K562 (cell line): ENCODE data around the gene DIPK1A. TPM values are rescaled to one million over a fixed set of nuclear protein-coding genes. Genes with fewer than 3 reads are reported as not detected.

ENCODE experiments used
- ATAC-seq: fragments of 200-7000 bp; cut with Tn5 transposase; 3 replicates; pipeline ENCODE4 v1.9.1; 2020; ENCODE audit warnings: moderate library complexity
- BruUV-seq: library from RNA; stranded (reverse); fragments of 400-500 nt; replicated peaks from 2 replicates; lab custom pipeline; 2021; lab: Mats Ljungman, UMichigan
- CTCF ChIA-PET: fragments of 300-600 bp; formaldehyde crosslinking; extraction: SDS; loops from one replicate; lab custom pipeline; 2021; ENCODE audit warnings: low intra/inter-chr PET ratio; lab: Yijun Ruan, JAX
- POLR2A ChIA-PET: fragments of 300-600, 350-650 bp; sonication (Branson Sonifier 250); formaldehyde crosslinking; extraction: SDS; loops from one replicate; lab custom pipeline; 2021; ENCODE audit warnings: antibody characterized with exemption, inconsistent platforms; lab: Yijun Ruan, JAX
- DNase-seq, 4 experiments: peaks; one replicate each; pipeline versions ENCODE4 v3.0.0 to v3.0.0-alpha.2; 2011 to 2018; ENCODE audit warnings: low spot score in 3 of 4, mixed read lengths in 3 of 4; ENCODE audit errors: extremely low read depth in 1 of 4
- FAIRE-seq: peaks from 2 replicates; lab custom pipeline; 2011; peaks lifted over from hg19 to GRCh38; lab: Jason Lieb, UNC
- H2AFZ ChIP-seq: 2 replicates; pipeline ENCODE4 v1.6.0; 2011; ENCODE audit warnings: low read depth, low read length, control low read depth, inconsistent platforms
- H3K27ac ChIP-seq: fragments of 200-600 bp; 3 replicates; pipeline ENCODE4 v1.8.0; 2011; ENCODE audit warnings: low read depth, mild to moderate bottlenecking, control low read depth, inconsistent platforms, low read length, moderate library complexity, mixed read lengths; ENCODE audit errors: extremely low read depth
- H3K27me3 ChIP-seq, 2 experiments: fragments of 300-600 bp in 1 of 2; 2 replicates in 1 of 2; 3 replicates in 1 of 2; pipeline versions ENCODE4 v1.6.0 to v1.8.0; 2011; ENCODE audit warnings: inconsistent platforms in 2 of 2, low read length in 2 of 2, mild to moderate bottlenecking in 1 of 2, mixed read lengths in 1 of 2, moderate library complexity in 1 of 2; ENCODE audit not compliant: control insufficient read depth in 2 of 2, insufficient read depth in 2 of 2
- H3K36me3 ChIP-seq: fragments of 300-600 bp; 3 replicates; pipeline ENCODE4 v1.8.0; 2011; ENCODE audit warnings: mild to moderate bottlenecking, low read length, inconsistent platforms; ENCODE audit not compliant: control insufficient read depth, insufficient read depth
- H3K4me1 ChIP-seq, 2 experiments: fragments of 200-600 bp in 1 of 2; replicated peaks in 1 of 2; 2 replicates in 1 of 2; 3 replicates in 1 of 2; pipeline versions ENCODE4 v1.5.1 to v1.8.0; 2011; ENCODE audit warnings: inconsistent platforms in 2 of 2, low read length in 2 of 2, mild to moderate bottlenecking in 1 of 2, mixed read lengths in 1 of 2, moderate library complexity in 1 of 2; ENCODE audit not compliant: control insufficient read depth in 2 of 2, insufficient read depth in 2 of 2
- H3K4me2 ChIP-seq: 2 replicates; pipeline ENCODE4 v1.6.1; 2011; ENCODE audit warnings: low read length, control low read depth, inconsistent platforms, mixed read lengths; ENCODE audit not compliant: insufficient read depth
- H3K4me3 ChIP-seq: fragments of 200-600 bp; sonication (generic), shearing (Covaris generic); 2 replicates; pipeline ENCODE4 v1.5.1; 2016; ENCODE audit warnings: control low read depth, inconsistent platforms
- H3K79me2 ChIP-seq: fragments of 200-600 bp; 3 replicates; pipeline ENCODE4 v1.8.0; 2011; ENCODE audit warnings: low read length, inconsistent platforms; ENCODE audit not compliant: control insufficient read depth, insufficient read depth
- H3K9ac ChIP-seq, 2 experiments: 2 replicates each; pipeline versions ENCODE4 v1.6.0 to v1.6.1; 2011; ENCODE audit warnings: low read depth in 2 of 2, low read length in 2 of 2, control low read depth in 1 of 2, inconsistent platforms in 1 of 2, mild to moderate bottlenecking in 1 of 2, mixed read lengths in 1 of 2; ENCODE audit not compliant: insufficient read depth in 1 of 2
- H3K9me1 ChIP-seq: one replicate; pipeline ENCODE4 v1.6.0; 2011; ENCODE audit warnings: inconsistent platforms, mild to moderate bottlenecking, low read length, moderate library complexity; ENCODE audit not compliant: control insufficient read depth, insufficient read depth
- H3K9me3 ChIP-seq: replicated peaks from 2 replicates; pipeline ENCODE4 v1.5.1; 2011; ENCODE audit warnings: low read depth, low read length, inconsistent platforms; ENCODE audit not compliant: control insufficient read depth, insufficient read depth
- H4K20me1 ChIP-seq: replicated peaks from 2 replicates; pipeline ENCODE4 v1.6.1; 2011; ENCODE audit warnings: low read length, inconsistent platforms, mixed read lengths; ENCODE audit not compliant: control insufficient read depth, insufficient read depth
- AFF4 ChIP-seq: sonication (generic); formaldehyde crosslinking; IDR thresholded peaks from 2 replicates; pipeline ENCODE4 v1.8.0; 2023; ENCODE audit warnings: mild to moderate bottlenecking, missing genetic modification reagents
- BRCA1 ChIP-seq, 2 experiments: fragments of 450-650 bp in 1 of 2; sonication (generic) in 1 of 2; formaldehyde crosslinking in 1 of 2; IDR thresholded peaks; 2 replicates each; pipeline versions ENCODE4 v1.5.0 to v1.6.1; 2017 to 2020; ENCODE audit warnings: mild to moderate bottlenecking in 1 of 2, missing genetic modification reagents in 1 of 2
- LCOR ChIP-seq: sonication (generic); formaldehyde crosslinking; IDR thresholded peaks from 2 replicates; pipeline ENCODE4 v1.8.0; 2022; ENCODE audit warnings: mild to moderate bottlenecking, missing genetic modification reagents
- MTA1 ChIP-seq: fragments of 450-650 bp; IDR thresholded peaks from 2 replicates; pipeline ENCODE4 v1.6.1; 2017; ENCODE audit warnings: borderline replicate concordance
- NR2C1 ChIP-seq, 2 experiments: fragments of 450-650 bp; IDR thresholded peaks; 2 replicates each; pipeline ENCODE4 v1.6.1; 2017; ENCODE audit warnings: mild to moderate bottlenecking in 2 of 2, antibody characterized with exemption in 1 of 2, inconsistent platforms in 1 of 2, missing compliant biosample characterization in 1 of 2, missing genetic modification characterization in 1 of 2
- SOX6 ChIP-seq: fragments of 450-650 bp; IDR thresholded peaks from 2 replicates; pipeline ENCODE4 v1.6.1; 2014; ENCODE audit warnings: mild to moderate bottlenecking
- TEAD1 ChIP-seq, 2 experiments: fragments of 450-650 bp in 1 of 2; sonication (generic) in 1 of 2; formaldehyde crosslinking; IDR thresholded peaks; 2 replicates each; pipeline versions ENCODE4 v1.4.0 to v1.8.0; 2020 to 2022; ENCODE audit warnings: mild to moderate bottlenecking in 2 of 2, missing genetic modification reagents in 1 of 2
- ZFP1 ChIP-seq: fragments of 450-650 bp; formaldehyde crosslinking; IDR thresholded peaks from 2 replicates; pipeline ENCODE4 v1.4.0; 2020; ENCODE audit warnings: mild to moderate bottlenecking, mixed read lengths
- ZNF277 ChIP-seq: fragments of 250-450 bp; sonication (Bioruptor Pico); IDR thresholded peaks from 2 replicates; pipeline ENCODE4 v1.8.0; 2022; ENCODE audit warnings: inconsistent platforms, mild to moderate bottlenecking, moderate library complexity, borderline replicate concordance
- ZNF398 ChIP-seq: fragments of 250-450 bp; sonication (Bioruptor Pico); IDR thresholded peaks from 2 replicates; pipeline ENCODE4 v1.8.0; 2021; ENCODE audit warnings: moderate library complexity, mild to moderate bottlenecking, inconsistent platforms
- ZNF561 ChIP-seq: fragments of 450-650 bp; formaldehyde crosslinking; conservative IDR thresholded peaks from 2 replicates; pipeline ENCODE4 v1.4.0; 2020; ENCODE audit warnings: mild to moderate bottlenecking, moderate library complexity
- ZNF717 ChIP-seq: fragments of 250-450 bp; sonication (Bioruptor Pico); IDR thresholded peaks from 2 replicates; pipeline ENCODE4 v1.5.0; 2021
- in situ Hi-C: fragments of 300-500 bp; cut with MboI; formaldehyde crosslinking; loops from 4 replicates; pipeline ENCODE4 v1.15.0; 2018; ENCODE audit warnings: inconsistent platforms, mixed read lengths
- intact Hi-C: fragments of 100-400 bp; cut with micrococcal nuclease; formaldehyde crosslinking; loops from 2 replicates; pipeline ENCODE4 v1.14.2; 2022
- polyA plus RNA-seq, 8 experiments: library from polyadenylated mRNA; depleted of rRNA in 4 of 8; stranded (reverse) in 5 of 8; unstranded in 3 of 8; fragments of >200 nt; fragmentation: Nextera tagmentation in 2 of 8; fragmentation: Illumina TruSeq in 1 of 8; extraction: Ambion mirVana in 2 of 8; extraction: Trizol in 1 of 8; gene quantifications; 2 replicates each; pipeline versions ENCODE4 v1.2.1 to v1.2.3, GENCODE V29; 2011 to 2014; ENCODE audit warnings: inconsistent platforms in 1 of 8, missing spikeins in 1 of 8
- total RNA-seq, 7 experiments: library from RNA; depleted of rRNA in 6 of 7; stranded (reverse); fragments of >200 nt in 6 of 7; fragmentation: Illumina TruSeq in 2 of 7; extraction: Trizol in 2 of 7; gene quantifications; 2 replicates each; pipeline versions ENCODE4 v1.2.1 to v1.2.3, GENCODE V29; 2011 to 2021; ENCODE audit warnings: low replicate concordance in 1 of 7

DIPK1A gene
- total and polyA plus RNA-seq, 9 of the 15 experiments (the other 6 are each of a cell fraction or from before 2014, with no cell fraction given), result 0.54 to 2.5 (median 1.3) TPM

GRCh38 chr1:92916899-92917298 is 44.4 kb downstream of the DIPK1A start:
- no peaks in the 10 kb centered on the region for H4K20me1 ChIP-seq
- H3K9me3 ChIP-seq, result no peaks in the 10 kb centered on the region
- no peak overlapping the region for H3K4me2 ChIP-seq
- H3K27me3 ChIP-seq, result no peaks in the 10 kb centered on the region
- no TSS peak for BruUV-seq
- no peak overlapping the region for H3K27ac ChIP-seq
- TF ChIP-seq MTA1 (no peak), SOX6 (no peak), ZFP1 (CRISPR knock-in tag) (no peak), ZNF277 (CRISPR knock-in tag) (no peak), LCOR (CRISPR knock-in tag) (no peak), TEAD1 (CRISPR knock-in tag; IDR thresholded peaks at IDR 0.05) (no peak), ZNF398 (CRISPR knock-in tag) (no peak), BRCA1 (IDR thresholded peaks at IDR 0.05) (no peak), BRCA1 (CRISPR knock-in tag; IDR thresholded peaks at IDR 0.05) (no peak), ZNF561 (CRISPR knock-in tag) (no peak), AFF4 (CRISPR knock-in tag) (no peak), ZNF717 (no peak), NR2C1 (IDR thresholded peaks at IDR 0.05) (no peak), NR2C1 (tag; IDR thresholded peaks at IDR 0.05) (no peak)
- H3K4me1 ChIP-seq, result no peaks in the 10 kb centered on the region
- H3K4me3 ChIP-seq, result no peak overlapping the region
- DNase-seq, result no peak
- no peak overlapping the region for H3K9ac ChIP-seq
- no peaks in the 10 kb centered on the region for H3K9me1 ChIP-seq
- no peaks in the 10 kb centered on the region for H3K79me2 ChIP-seq
- no peak for ATAC-seq
- ChIA-PET CTCF (no interaction called here), POLR2A (no interaction called here)
- intact Hi-C loops (no loop called here), in situ Hi-C loops (no loop called here)
- H2AFZ ChIP-seq, result no peak overlapping the region
- FAIRE-seq, result no peak
- no peaks in the 10 kb centered on the region for H3K36me3 ChIP-seq
